Adrenal gland (tissue), 5 donors: ENCODE data around the gene KIF5B.

Experiments used
- CTCF ChIP-seq, 6 experiments: fragments of 450-650 bp in 4 of 6; fragments of 200-600 bp in 2 of 6; sonication (generic) in 1 of 6; IDR thresholded peaks; 1 replicate in 5 of 6; 2 replicates in 1 of 6; pipeline versions ENCODE4 v1.5.1 to v1.8.0; 2016 to 2021; ENCODE audit warnings: antibody characterized with exemption in 6 of 6, mild to moderate bottlenecking in 2 of 6, moderate library complexity in 1 of 6
- POLR2A ChIP-seq, 2 donors: fragments of 450-650 bp; IDR thresholded peaks; one replicate each; pipeline ENCODE4 v1.6.1; 2017; ENCODE audit warnings: antibody characterized with exemption in 2 of 2, mild to moderate bottlenecking in 2 of 2, moderate library complexity in 1 of 2
- donor health status: DM: no; HTN: no; CAD: no.

GRCh38 chr10:31980471-31980870 is 75.8 kb downstream of the KIF5B start:
- TF ChIP-seq CTCF (IDR thresholded peaks at IDR 0.05), result no peak
- no peak for TF ChIP-seq POLR2A (IDR thresholded peaks at IDR 0.05)
